Keratinocyte (primary cell): ENCODE data around the gene KCNE1. TPM values are rescaled to one million over a fixed set of nuclear protein-coding genes. Genes with fewer than 3 reads are reported as not detected.

Experiments used
- DNase-seq: peaks from one replicate; pipeline ENCODE4 v3.0.0-alpha.2; 2011; ENCODE audit warnings: low read depth, missing footprints, low spot score
- FAIRE-seq: peaks from 2 replicates; lab custom pipeline; 2011; peaks lifted over from hg19 to GRCh38; lab: Jason Lieb, UNC
- H2AFZ ChIP-seq: 2 replicates; pipeline ENCODE4 v1.6.0; 2012; ENCODE audit warnings: low read length, control low read depth, inconsistent platforms; ENCODE audit not compliant: control insufficient read depth
- H3K27ac ChIP-seq: 2 replicates; pipeline ENCODE4 v1.5.1; 2011; ENCODE audit warnings: low read length; ENCODE audit not compliant: control insufficient read depth, insufficient read depth
- H3K27me3 ChIP-seq: 3 replicates; pipeline ENCODE4 v1.6.0; 2011; ENCODE audit warnings: low read length; ENCODE audit not compliant: control insufficient read depth, insufficient read depth; ENCODE audit errors: extremely low read depth
- H3K36me3 ChIP-seq, 2 experiments: 2 replicates in 1 of 2; 3 replicates in 1 of 2; pipeline ENCODE4 v1.5.1; 2011; ENCODE audit warnings: low read length in 2 of 2, mild to moderate bottlenecking in 1 of 2; ENCODE audit not compliant: control insufficient read depth in 2 of 2, insufficient read depth in 2 of 2; ENCODE audit errors: extremely low read depth in 1 of 2
- H3K4me1 ChIP-seq: 3 replicates; pipeline ENCODE4 v1.5.1; 2011; ENCODE audit warnings: low read length; ENCODE audit not compliant: control insufficient read depth, insufficient read depth; ENCODE audit errors: extremely low read depth
- H3K4me2 ChIP-seq: 3 replicates; pipeline ENCODE4 v1.6.0; 2011; ENCODE audit warnings: low read depth, low read length; ENCODE audit not compliant: control insufficient read depth, insufficient read depth; ENCODE audit errors: extremely low read depth
- H3K4me3 ChIP-seq, 3 experiments: fragments of 200-600 bp in 1 of 3; sonication (generic) in 1 of 3; 2 replicates in 2 of 3; 3 replicates in 1 of 3; pipeline ENCODE4 v1.5.1; 2011 to 2016; ENCODE audit warnings: low read length in 3 of 3, mild to moderate bottlenecking in 3 of 3, control low read depth in 2 of 3, inconsistent platforms in 1 of 3, low read depth in 1 of 3, mixed read lengths in 1 of 3, mixed run types in 1 of 3, moderate library complexity in 1 of 3; ENCODE audit not compliant: control insufficient read depth in 2 of 3, insufficient read depth in 2 of 3; ENCODE audit errors: extremely low read depth in 1 of 3
- H3K79me2 ChIP-seq: 2 replicates; pipeline ENCODE4 v1.6.0; 2012; ENCODE audit warnings: low read length; ENCODE audit not compliant: control insufficient read depth, insufficient read depth
- H3K9ac ChIP-seq: 3 replicates; pipeline ENCODE4 v1.6.0; 2011; ENCODE audit warnings: low read length; ENCODE audit not compliant: control insufficient read depth, insufficient read depth; ENCODE audit errors: extremely low read depth
- H3K9me1 ChIP-seq: 3 replicates; pipeline ENCODE4 v1.6.0; 2011; ENCODE audit warnings: low read length; ENCODE audit not compliant: control insufficient read depth, insufficient read depth; ENCODE audit errors: extremely low read depth
- H3K9me3 ChIP-seq: 2 replicates; pipeline ENCODE4 v1.5.1; 2012; ENCODE audit warnings: low read depth, low read length; ENCODE audit not compliant: control insufficient read depth
- H4K20me1 ChIP-seq: 3 replicates; pipeline ENCODE4 v1.6.0; 2011; ENCODE audit warnings: low read length; ENCODE audit not compliant: control insufficient read depth, insufficient read depth; ENCODE audit errors: extremely low read depth
- EZH2 ChIP-seq: IDR thresholded peaks from one replicate; pipeline ENCODE4 v1.6.1; 2012; ENCODE audit warnings: inconsistent platforms, mild to moderate bottlenecking, low read length, moderate library complexity
- dilution Hi-C: fragments of 300-500 bp; cut with MboI; formaldehyde crosslinking; loops from one replicate; pipeline ENCODE4 v1.7.0; 2020; ENCODE audit warnings: low sequenced_read_pairs; ENCODE audit not compliant: extremely low pct_ligation_motif_present
- polyA plus RNA-seq, 5 experiments: library from polyadenylated mRNA; depleted of rRNA in 3 of 5; stranded (reverse) in 3 of 5; stranded (forward) in 1 of 5; unstranded in 1 of 5; fragments of >200 nt; gene quantifications; 1 replicate in 1 of 5; 2 replicates in 3 of 5; 3 replicates in 1 of 5; pipeline versions ENCODE4 v1.2.1 to v1.2.3, GENCODE V29; 2011 to 2012; ENCODE audit warnings: missing spikeins in 2 of 5, low read depth in 1 of 5, low replicate concordance in 1 of 5
- TF ChIP-seq, protein P1 (sequence below), 3 experiments: IDR thresholded peaks in 1 of 3; conservative IDR thresholded peaks in 1 of 3; optimal IDR thresholded peaks in 1 of 3; 2 replicates in 2 of 3; 3 replicates in 1 of 3; pipeline versions ENCODE3 to v1.5.1; 2011; ENCODE audit warnings: low read length in 3 of 3, mild to moderate bottlenecking in 3 of 3, moderate library complexity in 2 of 3, control low read depth in 1 of 3, inconsistent platforms in 1 of 3; ENCODE audit not compliant: insufficient read depth in 2 of 3; ENCODE audit errors: extremely low read depth in 1 of 3

The KCNE1 gene
- polyA plus RNA-seq, 1 donor (not counting 4 experiments of a cell fraction or from before 2014, with no cell fraction given) = 0.08 TPM

DNA sequence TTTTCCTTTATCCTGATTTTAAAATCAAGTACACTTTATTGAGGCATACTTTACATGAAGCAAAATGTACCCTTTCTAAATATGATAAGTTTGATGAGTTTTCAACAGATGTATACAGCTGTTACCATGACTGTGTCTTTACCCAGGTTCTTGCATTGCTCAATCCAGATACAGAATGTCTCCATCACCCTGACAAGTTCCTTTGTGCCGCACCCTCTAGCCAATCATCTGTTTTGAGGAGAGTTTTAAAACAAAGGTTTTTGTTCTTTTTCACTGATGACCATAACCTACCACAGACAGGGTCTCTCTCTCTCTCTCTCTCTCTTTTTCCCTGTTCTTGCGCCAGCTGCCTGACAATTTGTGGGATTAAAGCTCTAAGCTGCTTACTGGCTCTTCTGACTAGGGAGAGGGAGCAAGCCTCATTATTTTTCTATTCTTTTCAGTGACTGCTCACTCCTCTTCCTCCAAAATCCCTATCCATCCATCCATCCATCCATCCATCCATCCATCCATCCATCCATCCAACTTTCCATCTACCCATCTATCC lies 1.2 kb upstream of the KCNE1 start:
- FAIRE-seq (no peak), DNase-seq (no peak)
- Histone ChIP-seq H2AFZ (no peak overlapping the region), H3K4me3 (no peak overlapping the region), H3K79me2 (no peaks in the 10 kb centered on the region), H4K20me1 (no peaks in the 10 kb centered on the region), H3K9me1 (no peaks in the 10 kb centered on the region), H3K27ac (no peak overlapping the region), H3K27me3 (no peaks in the 10 kb centered on the region), H3K9me3 (no peaks in the 10 kb centered on the region), H3K36me3 (peaks cover 0 to 3% of the 10 kb centered on the region in 2 experiments), H3K4me1 (no peaks in the 10 kb centered on the region), H3K4me2 (no peak overlapping the region), H3K9ac (no peak overlapping the region)
- dilution Hi-C loops = no loop called here
- TF ChIP-seq, protein P1, sequence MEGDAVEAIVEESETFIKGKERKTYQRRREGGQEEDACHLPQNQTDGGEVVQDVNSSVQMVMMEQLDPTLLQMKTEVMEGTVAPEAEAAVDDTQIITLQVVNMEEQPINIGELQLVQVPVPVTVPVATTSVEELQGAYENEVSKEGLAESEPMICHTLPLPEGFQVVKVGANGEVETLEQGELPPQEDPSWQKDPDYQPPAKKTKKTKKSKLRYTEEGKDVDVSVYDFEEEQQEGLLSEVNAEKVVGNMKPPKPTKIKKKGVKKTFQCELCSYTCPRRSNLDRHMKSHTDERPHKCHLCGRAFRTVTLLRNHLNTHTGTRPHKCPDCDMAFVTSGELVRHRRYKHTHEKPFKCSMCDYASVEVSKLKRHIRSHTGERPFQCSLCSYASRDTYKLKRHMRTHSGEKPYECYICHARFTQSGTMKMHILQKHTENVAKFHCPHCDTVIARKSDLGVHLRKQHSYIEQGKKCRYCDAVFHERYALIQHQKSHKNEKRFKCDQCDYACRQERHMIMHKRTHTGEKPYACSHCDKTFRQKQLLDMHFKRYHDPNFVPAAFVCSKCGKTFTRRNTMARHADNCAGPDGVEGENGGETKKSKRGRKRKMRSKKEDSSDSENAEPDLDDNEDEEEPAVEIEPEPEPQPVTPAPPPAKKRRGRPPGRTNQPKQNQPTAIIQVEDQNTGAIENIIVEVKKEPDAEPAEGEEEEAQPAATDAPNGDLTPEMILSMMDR (optimal IDR thresholded peaks at IDR 0.05 in 1 of 3, IDR thresholded peaks at IDR 0.05 in 1 of 3, conservative IDR thresholded peaks at IDR 0.05 in 1 of 3; ENCODE audit: extremely low read depth in 1 of 3, insufficient read depth in 2 of 3, low read length in 3 of 3) = no peak

DNA sequence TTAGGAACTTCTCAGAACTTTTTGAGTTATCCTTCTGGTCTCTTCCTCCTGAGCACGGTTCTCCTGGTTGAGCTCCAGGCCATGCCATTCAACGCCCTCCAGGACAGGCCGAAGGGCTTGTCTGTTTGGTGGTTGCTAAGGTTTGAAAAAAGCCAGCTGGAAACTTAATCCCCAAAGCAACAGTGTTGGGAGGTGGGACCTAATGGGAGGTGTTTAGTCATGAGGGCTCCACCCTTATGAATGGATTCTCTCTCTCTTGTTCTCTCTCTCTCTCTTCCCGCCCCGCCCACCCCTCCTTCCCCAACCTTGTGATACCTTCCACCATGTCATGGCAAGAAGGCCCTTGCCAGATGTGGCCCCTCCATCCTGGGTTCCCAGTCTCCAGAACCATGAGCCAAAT lies 829 bp downstream of the KCNE1 start:
- Histone ChIP-seq H3K36me3 (no peaks in the 10 kb centered on the region), H3K4me3 (no peak overlapping the region), H2AFZ (no peak overlapping the region), H3K27me3 (no peaks in the 10 kb centered on the region), H3K4me1 (no peaks in the 10 kb centered on the region), H3K9ac (no peak overlapping the region), H3K27ac (no peak overlapping the region), H3K4me2 (no peak overlapping the region), H4K20me1 (no peaks in the 10 kb centered on the region), H3K9me3 (no peaks in the 10 kb centered on the region), H3K79me2 (no peaks in the 10 kb centered on the region), H3K9me1 (no peaks in the 10 kb centered on the region)
- DNase-seq (no peak), FAIRE-seq (no peak)
- dilution Hi-C loops = no loop called here
- no peak for TF ChIP-seq EZH2
- TF ChIP-seq, protein P1 (optimal IDR thresholded peaks at IDR 0.05 in 1 of 3, IDR thresholded peaks at IDR 0.05 in 1 of 3, conservative IDR thresholded peaks at IDR 0.05 in 1 of 3; ENCODE audit: extremely low read depth in 1 of 3, insufficient read depth in 2 of 3, low read length in 3 of 3) = no peak
